Central memory CD4-positive, alpha-beta T cell (primary cell): ENCODE results near the gene B3GAT1.
"Not testable (repeated sequence)": the region's sequence is repeated elsewhere in the genome, so short reads cannot be mapped to it uniquely, and the experiment has no call there.

Experiments used
- DNase-seq: peaks from one replicate; pipeline ENCODE4 v3.0.0; 2022

B3GAT1 gene

GRCh38 chr11:134355136-134355535 lies 56.9 kb downstream of the B3GAT1 start:
- DNase-seq = no peak

GRCh38 chr11:134352111-134352510 lies 59.9 kb downstream of the B3GAT1 start:
- DNase-seq = no peak

DNA sequence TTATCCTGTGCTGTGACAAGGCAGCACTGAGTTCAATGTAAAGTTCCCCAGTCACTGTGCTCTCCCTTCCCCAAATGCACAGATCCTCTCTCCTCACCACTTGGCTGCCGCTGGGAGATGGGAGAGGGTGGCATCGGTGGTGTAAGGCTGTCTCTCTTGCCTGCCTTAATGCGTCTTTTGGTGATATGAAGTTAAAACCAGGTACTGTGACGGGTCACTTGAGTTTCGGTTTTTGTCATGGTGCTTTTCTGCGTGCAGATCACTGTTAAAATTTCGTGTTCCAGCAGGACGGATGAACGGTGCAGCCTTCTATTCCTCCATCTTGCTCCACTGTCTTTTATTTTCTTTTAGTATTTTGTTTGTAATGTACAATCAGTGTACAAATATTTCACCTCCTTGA lies 61.7 kb downstream of the B3GAT1 start:
- no peak for DNase-seq

- DNase-seq = no peak
Observed at GRCh38 chr11:134349802-134350355, 62.2 kb downstream of the B3GAT1 start.

DNA sequence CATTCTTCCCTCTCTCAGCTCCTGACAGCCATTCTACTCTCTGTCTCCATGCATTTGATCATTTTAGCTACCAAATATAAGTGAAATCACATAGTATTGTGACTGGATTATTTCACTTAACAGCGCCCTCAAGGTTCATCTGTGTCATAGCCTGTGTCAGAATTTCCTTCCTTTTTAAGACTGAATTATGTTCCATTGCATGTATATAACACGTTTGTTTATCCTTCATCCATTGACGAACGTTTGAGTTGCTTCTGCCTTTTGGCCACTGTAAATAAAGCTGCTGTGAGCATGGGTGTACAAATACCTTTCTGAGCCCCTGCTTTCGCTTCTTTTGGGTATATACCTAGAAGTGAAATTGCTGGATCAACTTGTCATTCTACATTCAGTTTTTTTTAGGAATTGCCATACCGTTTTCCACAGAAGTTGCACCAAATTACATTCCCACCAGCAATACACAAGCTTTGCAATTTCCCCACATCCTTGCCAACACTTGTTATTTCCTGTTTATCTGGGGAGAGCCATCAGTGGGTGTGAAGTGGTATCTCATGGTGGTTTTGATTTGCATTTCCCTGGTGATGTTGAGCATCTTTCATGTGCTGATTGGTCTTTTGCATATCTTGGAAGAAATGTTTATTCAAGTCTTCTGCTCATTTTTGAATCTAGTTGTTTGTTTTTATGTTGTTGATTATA lies 62.8 kb downstream of the B3GAT1 start:
- peak; percentile 26 for DNase-seq

DNA sequence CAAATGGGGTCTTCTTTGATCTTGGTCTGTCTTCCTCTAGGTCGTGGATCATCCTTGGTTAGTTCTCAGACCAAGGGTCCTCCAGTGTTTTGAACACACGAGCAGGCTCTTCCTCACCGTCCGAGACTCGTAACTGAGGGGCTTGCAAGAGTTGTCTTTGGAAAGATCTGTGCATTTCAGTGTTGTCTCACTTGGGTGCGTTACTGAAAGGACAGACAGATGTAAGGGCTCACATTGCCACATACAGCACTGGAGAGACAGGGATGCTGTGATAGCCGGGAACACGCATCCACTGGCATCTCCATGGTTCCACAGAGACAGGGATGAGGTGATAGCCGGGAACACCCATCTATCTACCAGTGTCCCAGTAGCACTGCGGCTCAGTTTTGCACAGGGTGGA lies 64.6 kb downstream of the B3GAT1 start:
- DNase-seq = no peak

DNA sequence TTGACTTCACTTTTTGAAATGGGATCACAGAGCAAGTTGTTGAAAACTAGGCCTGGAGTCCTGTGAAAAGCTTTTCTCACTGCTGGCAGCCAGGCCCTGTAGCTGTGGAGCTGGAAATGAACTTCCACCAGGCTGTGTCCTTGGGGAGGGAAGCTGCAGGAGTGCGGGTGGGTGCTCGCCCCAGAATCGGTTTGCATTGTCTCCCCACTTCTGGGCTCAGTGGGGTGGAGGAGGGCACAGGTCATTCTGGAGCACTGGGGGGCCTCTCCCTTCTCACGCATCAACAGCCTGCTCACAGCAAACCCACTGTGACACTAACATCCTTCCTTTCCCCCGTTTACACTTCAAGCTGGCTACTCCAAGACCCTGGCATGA lies 65.1 kb downstream of the B3GAT1 start:
- no peak for DNase-seq

- DNase-seq = no peak
Observed at GRCh38 chr11:134346101-134346975, 65.7 kb downstream of the B3GAT1 start.

DNA sequence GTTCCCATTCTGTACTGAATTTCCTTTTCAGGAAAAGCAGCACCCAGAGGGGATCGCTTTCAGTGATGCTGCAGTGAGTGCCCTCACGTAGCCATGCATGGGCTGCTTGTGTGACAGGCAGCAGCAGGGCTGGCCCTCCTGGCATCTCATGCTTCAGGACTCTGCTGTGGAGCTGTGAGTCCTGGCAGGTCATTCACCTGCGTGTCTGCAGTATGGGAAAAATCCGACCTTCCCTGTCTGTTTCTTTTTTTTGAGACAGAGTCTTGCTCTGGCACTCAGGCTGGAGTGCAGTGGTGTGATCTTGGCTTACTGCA lies 66.8 kb downstream of the B3GAT1 start:
- DNase-seq = no peak

DNA sequence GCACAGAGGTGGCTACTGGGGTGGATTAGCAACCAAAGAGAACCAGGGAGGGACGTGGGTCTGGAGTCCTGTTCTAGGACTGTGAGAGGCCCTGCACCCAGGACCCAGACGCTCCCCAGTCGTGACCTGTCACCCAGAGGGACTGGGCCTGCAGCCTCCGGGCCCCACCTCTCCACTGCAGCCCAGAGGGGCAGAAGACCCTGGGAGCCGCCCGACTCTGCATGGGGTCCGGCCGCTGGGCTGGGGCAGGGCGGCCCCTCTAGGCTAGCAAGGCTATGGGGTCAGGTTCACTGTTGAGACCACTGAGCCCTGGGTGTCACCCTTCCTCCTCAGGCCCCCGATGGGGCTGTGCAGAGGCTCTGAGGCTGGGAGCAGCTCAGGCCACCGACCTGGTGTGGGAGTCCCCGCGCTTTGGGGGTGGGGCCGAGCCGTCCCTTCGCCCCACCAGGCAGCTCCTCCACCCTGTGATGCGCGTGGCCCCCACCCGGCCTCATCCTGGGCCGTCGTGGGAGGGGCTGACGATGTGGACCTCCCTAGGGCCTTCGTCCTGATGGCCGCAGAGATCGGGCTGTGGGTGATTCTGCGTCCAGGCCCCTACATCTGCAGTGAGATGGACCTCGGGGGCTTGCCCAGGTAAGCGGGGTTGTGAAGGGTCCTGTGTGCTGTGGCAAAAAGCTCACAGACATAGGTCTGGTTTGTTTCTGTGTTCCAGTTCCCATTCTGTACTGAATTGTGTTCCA lies 67.4 kb downstream of the B3GAT1 start:
- not testable (repeated sequence) for DNase-seq

GRCh38 chr11:134343646-134344045 lies 68.4 kb downstream of the B3GAT1 start:
- DNase-seq = no peak

- DNase-seq = no peak
Observed at GRCh38 chr11:134342572-134343340, 69.3 kb downstream of the B3GAT1 start.

- DNase-seq = no peak
Observed at GRCh38 chr11:134341805-134342571, 70.1 kb downstream of the B3GAT1 start.

GRCh38 chr11:134340354-134340964 lies 71.6 kb downstream of the B3GAT1 start:
- no peak for DNase-seq

DNA sequence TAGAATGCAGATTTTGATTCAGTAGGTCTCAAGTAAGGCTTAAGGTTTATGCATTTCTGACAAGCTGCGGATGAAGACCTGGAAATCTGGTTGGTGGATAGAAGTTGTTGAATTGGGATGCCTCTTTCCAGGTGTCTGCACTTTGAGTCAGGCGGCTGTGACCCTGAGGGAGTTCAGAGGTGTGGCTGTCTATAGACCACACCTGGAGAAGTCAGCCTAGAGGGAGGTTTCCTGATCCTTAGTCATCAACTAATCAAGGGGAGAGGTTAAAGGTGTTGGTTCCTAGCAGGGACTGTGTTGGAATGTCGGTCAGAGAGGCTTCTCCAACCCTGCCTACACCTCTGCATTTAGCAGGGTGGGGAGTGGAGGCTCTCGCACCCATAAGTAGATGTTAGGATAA lies 72.3 kb downstream of the B3GAT1 start:
- DNase-seq = no peak

DNA sequence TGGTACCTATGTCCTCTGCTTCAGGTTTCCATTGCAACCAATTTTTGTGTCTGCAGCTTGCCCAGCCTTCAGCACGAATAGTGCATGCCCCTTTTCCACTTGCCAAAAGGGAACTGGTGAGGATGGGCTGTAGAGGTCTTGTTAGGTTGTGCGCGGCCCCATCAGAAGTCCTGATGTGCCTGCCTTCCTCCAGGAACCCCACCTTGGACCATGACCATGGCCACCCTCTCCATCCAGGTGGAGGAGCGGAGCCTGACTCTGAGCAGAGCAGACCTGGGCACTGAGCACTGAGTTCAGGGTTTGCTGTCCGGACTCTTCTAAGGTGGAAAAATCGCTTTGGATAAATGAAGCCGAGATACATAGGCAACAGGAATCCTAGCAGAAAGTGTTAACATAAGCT lies 73.4 kb downstream of the B3GAT1 start:
- DNase-seq = no peak

- no peak for DNase-seq
Observed at GRCh38 chr11:134338068-134338467, 74.0 kb downstream of the B3GAT1 start.

- no peak for DNase-seq
Observed at GRCh38 chr11:134337051-134337450, 75.0 kb downstream of the B3GAT1 start.

DNA sequence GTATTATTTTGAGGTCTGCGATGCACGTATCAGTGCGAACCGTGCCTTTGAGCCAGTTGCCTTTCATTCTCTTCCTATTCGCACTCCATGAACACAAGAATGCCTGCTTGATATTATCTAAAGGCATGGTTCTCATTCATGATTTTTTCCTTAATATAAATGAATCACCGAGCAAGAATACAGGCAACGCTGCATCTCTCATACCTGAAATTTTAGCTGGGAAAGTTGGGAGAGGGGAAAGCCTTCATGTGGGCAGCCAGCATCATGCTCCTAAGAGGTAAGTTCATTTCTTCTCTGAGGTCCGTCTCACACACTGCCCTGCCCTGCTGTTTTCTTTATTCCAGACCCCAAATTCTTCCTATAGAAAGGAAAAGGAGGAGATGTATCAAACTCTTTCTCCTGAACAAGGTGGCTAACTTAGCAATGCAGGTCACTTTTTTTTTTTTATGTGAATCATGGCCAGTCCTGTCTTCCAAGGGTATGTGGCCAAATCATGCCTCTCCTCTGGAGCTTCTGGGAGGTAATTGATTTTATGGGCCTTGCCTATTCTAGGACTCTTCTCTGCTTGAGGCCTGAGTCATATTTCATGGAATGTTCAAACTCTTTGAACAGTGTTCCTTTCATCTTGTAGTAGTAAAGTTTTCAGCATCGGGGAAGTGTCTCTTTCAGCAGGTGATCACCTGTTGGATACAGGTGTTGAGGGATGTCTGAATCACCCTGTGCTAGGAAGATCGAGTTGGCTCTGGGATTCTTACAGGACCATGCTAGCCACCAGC lies 77.1 kb downstream of the B3GAT1 start:
- DNase-seq = no peak

DNA sequence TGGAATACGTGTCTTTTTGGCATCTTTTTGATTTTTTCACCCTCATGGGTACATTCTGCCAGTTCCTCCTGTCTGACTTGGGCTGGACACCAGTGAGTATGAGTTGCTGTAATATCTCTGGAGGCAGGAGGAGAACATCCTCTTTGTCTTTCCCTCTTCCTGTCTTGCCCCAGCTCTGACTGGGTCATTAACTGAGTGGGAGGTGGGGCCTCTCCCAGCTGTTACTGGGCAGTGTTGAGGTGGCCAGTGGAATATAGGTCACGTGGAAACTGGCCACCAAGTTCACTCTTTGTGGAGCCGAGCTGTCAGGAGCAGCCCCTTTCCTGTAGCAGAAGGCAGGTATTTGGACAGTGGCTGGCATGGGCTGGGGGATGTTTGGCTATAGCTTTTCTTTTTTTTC lies 78.1 kb downstream of the B3GAT1 start:
- DNase-seq = no peak

GRCh38 chr11:134333312-134333711 lies 78.7 kb downstream of the B3GAT1 start:
- no peak for DNase-seq
